Umbilical cord (tissue), 2 donors: ENCODE results near the gene SMIM5. TPM values are rescaled to one million over a fixed set of nuclear protein-coding genes. Genes with fewer than 3 reads are reported as not detected.
"Not testable (repeated sequence)": the region's sequence is repeated elsewhere in the genome, so short reads cannot be mapped to it uniquely, and the experiment has no call there.

Source experiments
- DNase-seq: peaks from one replicate; pipeline ENCODE4 v3.0.0-alpha.2; 2015; ENCODE audit warnings: low spot score
- total RNA-seq: library from RNA; depleted of rRNA; stranded (reverse); fragments of >200 nt; gene quantifications from one replicate; pipeline ENCODE4 v1.2.3, GENCODE V29; 2014; ENCODE audit warnings: low replicate concordance; ENCODE audit not compliant: insufficient read depth

The SMIM5 gene
- total RNA-seq, 1 donor from 2014 or later = 8.7 TPM

- DNase-seq = no peak
Measured at GRCh38 chr17:75624714-75625345, 8.4 kb upstream of the SMIM5 start.

GRCh38 chr17:75625813-75626486 lies 7.3 kb upstream of the SMIM5 start:
- DNase-seq = no peak

- no peak for DNase-seq
Measured at GRCh38 chr17:75626496-75627038, 6.7 kb upstream of the SMIM5 start.

GRCh38 chr17:75627094-75627493 lies 6.1 kb upstream of the SMIM5 start:
- DNase-seq = no peak

- DNase-seq = no peak
Measured at GRCh38 chr17:75628425-75628824, 4.8 kb upstream of the SMIM5 start.

- no peak for DNase-seq
Measured at GRCh38 chr17:75629157-75629556, 4.1 kb upstream of the SMIM5 start.

GRCh38 chr17:75630071-75630917 lies 2.9 kb upstream of the SMIM5 start:
- DNase-seq = no peak

- no peak for DNase-seq
Measured at GRCh38 chr17:75631353-75631752, 1.9 kb upstream of the SMIM5 start.

GRCh38 chr17:75632428-75632827 lies 806 bp upstream of the SMIM5 start:
- DNase-seq = no peak

- peak; percentile 97 for DNase-seq
Measured at GRCh38 chr17:75633486-75634375, 497 bp downstream of the SMIM5 start.

GRCh38 chr17:75634376-75634740 lies 1.1 kb downstream of the SMIM5 start:
- peak; percentile 51 for DNase-seq

- no peak for DNase-seq
Measured at GRCh38 chr17:75634754-75635609, 1.7 kb downstream of the SMIM5 start.

- peak; percentile 51 for DNase-seq
Measured at GRCh38 chr17:75635610-75636202, 2.5 kb downstream of the SMIM5 start.

GRCh38 chr17:75636381-75637142 lies 3.3 kb downstream of the SMIM5 start:
- no peak for DNase-seq

- peak; percentile 77 for DNase-seq
Measured at GRCh38 chr17:75637143-75637538, 3.9 kb downstream of the SMIM5 start.

- DNase-seq = no peak
Measured at GRCh38 chr17:75637551-75637950, 4.3 kb downstream of the SMIM5 start.

- not testable (repeated sequence) for DNase-seq
Measured at GRCh38 chr17:75638039-75638438, 4.8 kb downstream of the SMIM5 start.

GRCh38 chr17:75638893-75639292 lies 5.7 kb downstream of the SMIM5 start:
- no peak for DNase-seq

GRCh38 chr17:75639327-75639726 lies 6.1 kb downstream of the SMIM5 start:
- no peak for DNase-seq
